WTC11 (cell line): ENCODE results near the gene SLC24A4. TPM values are rescaled to one million over a fixed set of nuclear protein-coding genes. Genes with fewer than 3 reads are reported as not detected.
A peak's percentile ranks its signal among the peaks of the same experiment; 100 is the strongest.

Experiments used
- ATAC-seq: fragments of 200-7000 bp; cut with Tn5 transposase; 2 replicates; pipeline ENCODE4 v1.10.0; 2021; ENCODE audit warnings: mild to moderate bottlenecking, moderate library complexity
- CTCF ChIA-PET: fragments of 300-600 bp; sonication (Branson Sonifier 250); formaldehyde crosslinking; loops from one replicate; lab custom pipeline; 2021; ENCODE audit warnings: antibody characterized with exemption; lab: Charles Lee
- POLR2A ChIA-PET: fragments of 350-600 bp; sonication (Branson Sonifier 250); formaldehyde crosslinking; loops from one replicate; lab custom pipeline; 2021; ENCODE audit warnings: antibody characterized with exemption; lab: Charles Lee
- DNase-seq: peaks from one replicate; pipeline ENCODE4 v3.0.0; 2021; ENCODE audit warnings: low spot score
- H3K27ac Mint-ChIP-seq: 2 replicates; pipeline ENCODE4 v1.8.0; 2021; ENCODE audit warnings: mixed read lengths
- H3K27me3 Mint-ChIP-seq: 2 replicates; pipeline ENCODE4 v1.8.0; 2021; ENCODE audit warnings: low read depth, mild to moderate bottlenecking, moderate library complexity, mixed read lengths
- H3K36me3 Mint-ChIP-seq: 2 replicates; pipeline ENCODE4 v1.8.0; 2021; ENCODE audit warnings: mixed read lengths
- H3K4me1 Mint-ChIP-seq: 2 replicates; pipeline ENCODE4 v1.8.0; 2022; ENCODE audit warnings: mixed read lengths
- H3K4me3 Mint-ChIP-seq: 2 replicates; pipeline ENCODE4 v1.8.0; 2021; ENCODE audit warnings: mild to moderate bottlenecking, moderate library complexity, mixed read lengths
- H3K9me3 Mint-ChIP-seq: 2 replicates; pipeline ENCODE4 v1.8.0; 2021; ENCODE audit warnings: mixed read lengths
- ATF2 ChIP-seq: sonication (generic); formaldehyde crosslinking; IDR thresholded peaks from 2 replicates; pipeline ENCODE4 v1.8.1; 2022; ENCODE audit warnings: low read depth, missing genetic modification reagents, borderline replicate concordance
- ATF3 ChIP-seq: sonication (generic); formaldehyde crosslinking; conservative IDR thresholded peaks from 2 replicates; pipeline ENCODE4 v1.8.1; 2022; ENCODE audit warnings: mild to moderate bottlenecking, missing genetic modification reagents
- CDX4 ChIP-seq: fragments of 250-450 bp; sonication (Bioruptor Pico); IDR thresholded peaks from 2 replicates; pipeline ENCODE4 v1.9.0; 2021; ENCODE audit warnings: moderate library complexity, mild to moderate bottlenecking, inconsistent platforms, borderline replicate concordance
- CREB1 ChIP-seq: sonication (generic); formaldehyde crosslinking; IDR thresholded peaks from 2 replicates; pipeline ENCODE4 v1.8.0; 2023; ENCODE audit warnings: mild to moderate bottlenecking, missing genetic modification reagents
- CREM ChIP-seq: sonication (generic); formaldehyde crosslinking; IDR thresholded peaks from 2 replicates; pipeline ENCODE4 v1.8.1; 2022; ENCODE audit warnings: mild to moderate bottlenecking, missing genetic modification reagents, moderate library complexity
- EMX1 ChIP-seq: fragments of 250-450 bp; sonication (Bioruptor Pico); IDR thresholded peaks from 2 replicates; pipeline ENCODE4 v1.8.0; 2021; ENCODE audit warnings: mild to moderate bottlenecking
- ERG ChIP-seq: fragments of 250-450 bp; sonication (Bioruptor Pico); IDR thresholded peaks from 2 replicates; pipeline ENCODE4 v1.8.0; 2021; ENCODE audit warnings: mild to moderate bottlenecking
- ESRRA ChIP-seq: sonication (generic); formaldehyde crosslinking; IDR thresholded peaks from 2 replicates; pipeline ENCODE4 v1.8.1; 2022; ENCODE audit warnings: mild to moderate bottlenecking, missing genetic modification reagents, borderline replicate concordance
- ETV6 ChIP-seq: sonication (generic); formaldehyde crosslinking; IDR thresholded peaks from 2 replicates; pipeline ENCODE4 v1.8.1; 2022; ENCODE audit warnings: mild to moderate bottlenecking, missing genetic modification reagents
- FOXJ3 ChIP-seq: sonication (generic); formaldehyde crosslinking; IDR thresholded peaks from 2 replicates; pipeline ENCODE4 v1.9.0; 2021; ENCODE audit warnings: missing genetic modification reagents, mild to moderate bottlenecking, borderline replicate concordance
- FOXK1 ChIP-seq: sonication (generic); formaldehyde crosslinking; IDR thresholded peaks from 2 replicates; pipeline ENCODE4 v1.8.0; 2022; ENCODE audit warnings: mild to moderate bottlenecking, moderate library complexity, missing genetic modification reagents
- GTF2I ChIP-seq: fragments of 250-450 bp; sonication (Bioruptor Pico); conservative IDR thresholded peaks from 2 replicates; pipeline ENCODE4 v1.4.0; 2021; ENCODE audit warnings: mild to moderate bottlenecking
- HMGA2 ChIP-seq: fragments of 250-450 bp; sonication (Bioruptor Pico); IDR thresholded peaks from 2 replicates; pipeline ENCODE4 v1.4.0; 2021; ENCODE audit warnings: mild to moderate bottlenecking, moderate library complexity
- JUN ChIP-seq: sonication (generic); formaldehyde crosslinking; IDR thresholded peaks from 2 replicates; pipeline ENCODE4 v1.8.0; 2023; ENCODE audit warnings: mild to moderate bottlenecking, missing genetic modification reagents
- NFYB ChIP-seq: sonication (generic); formaldehyde crosslinking; conservative IDR thresholded peaks from 2 replicates; pipeline ENCODE4 v1.8.0; 2022; ENCODE audit warnings: low read depth, missing genetic modification reagents
- NR2C2 ChIP-seq: sonication (generic); formaldehyde crosslinking; IDR thresholded peaks from 2 replicates; pipeline ENCODE4 v1.8.0; 2022; ENCODE audit warnings: mild to moderate bottlenecking, missing genetic modification reagents
- SP1 ChIP-seq: sonication (generic); formaldehyde crosslinking; conservative IDR thresholded peaks from 2 replicates; pipeline ENCODE4 v1.8.1; 2022; ENCODE audit warnings: missing genetic modification reagents
- TEAD4 ChIP-seq: sonication (generic); formaldehyde crosslinking; IDR thresholded peaks from 2 replicates; pipeline ENCODE4 v1.8.0; 2022; ENCODE audit warnings: mild to moderate bottlenecking, missing genetic modification reagents
- USF2 ChIP-seq: sonication (generic); formaldehyde crosslinking; IDR thresholded peaks from 2 replicates; pipeline ENCODE4 v1.8.1; 2023; ENCODE audit warnings: mild to moderate bottlenecking, missing genetic modification reagents, moderate library complexity
- ZBTB21 ChIP-seq: sonication (generic); formaldehyde crosslinking; IDR thresholded peaks from 2 replicates; pipeline ENCODE4 v1.8.1; 2023; ENCODE audit warnings: mild to moderate bottlenecking, missing genetic modification reagents, borderline replicate concordance
- ZMAT4 ChIP-seq: fragments of 250-450 bp; sonication (Bioruptor Pico); IDR thresholded peaks from 2 replicates; pipeline ENCODE4 v1.9.0; 2021; ENCODE audit warnings: mild to moderate bottlenecking
- ZNF138 ChIP-seq: sonication (generic); formaldehyde crosslinking; conservative IDR thresholded peaks from 2 replicates; pipeline ENCODE4 v1.8.1; 2022; ENCODE audit warnings: mild to moderate bottlenecking, moderate library complexity, missing genetic modification reagents
- ZNF232 ChIP-seq: sonication (generic); formaldehyde crosslinking; IDR thresholded peaks from 2 replicates; pipeline ENCODE4 v1.8.0; 2022; ENCODE audit warnings: mild to moderate bottlenecking, missing genetic modification reagents
- ZNF425 ChIP-seq: fragments of 250-450 bp; sonication (Bioruptor Pico); conservative IDR thresholded peaks from 2 replicates; pipeline ENCODE4 v1.9.0; 2021; ENCODE audit warnings: mild to moderate bottlenecking
- total RNA-seq: library from RNA; stranded (reverse); gene quantifications from 3 replicates; pipeline ENCODE4 v1.2.3, GENCODE V29; 2021

The SLC24A4 gene
- total RNA-seq, 1 experiment from 2014 or later = 0.90 TPM

- H3K27ac Mint-ChIP-seq = no peak overlapping the region
- H3K27me3 Mint-ChIP-seq = no peaks in the 10 kb centered on the region; the same call in 1 of the 2 replicates
- TF ChIP-seq ETV6 (no peak), ERG (CRISPR knock-in tag) (no peak), NR2C2 (CRISPR knock-in tag) (no peak), CDX4 (CRISPR knock-in tag) (no peak), ATF2 (CRISPR knock-in tag) (no peak), TEAD4 (CRISPR knock-in tag) (no peak), GTF2I (CRISPR knock-in tag) (no peak), ZBTB21 (CRISPR knock-in tag) (no peak), USF2 (CRISPR knock-in tag) (no peak), CREB1 (no peak), ZMAT4 (CRISPR knock-in tag) (no peak), JUN (CRISPR knock-in tag) (no peak), ZNF138 (CRISPR knock-in tag) (no peak), EMX1 (CRISPR knock-in tag) (no peak), NFYB (no peak), ZNF425 (CRISPR knock-in tag) (no peak), ESRRA (CRISPR knock-in tag) (no peak), FOXK1 (CRISPR knock-in tag) (no peak), ATF3 (CRISPR knock-in tag) (no peak)
- TF ChIP-seq, all 79 proteins: peak for 0
- POLR2A ChIA-PET = no interaction called here
- no peak overlapping the region for H3K4me3 Mint-ChIP-seq
- H3K4me1 Mint-ChIP-seq = no peaks in the 10 kb centered on the region
- ATAC-seq (no peak), DNase-seq (no peak)
- no peaks in the 10 kb centered on the region for H3K36me3 Mint-ChIP-seq
- peaks cover 4% of the 10 kb centered on the region; the same call in 1 of the 2 replicates for H3K9me3 Mint-ChIP-seq
- CTCF ChIA-PET = no interaction called here
These were observed 30.3 kb upstream of the SLC24A4 start for GRCh38 chr14:92292673-92293072.

GRCh38 chr14:92294506-92294905, 28.5 kb upstream of the SLC24A4 start:
- H3K27ac Mint-ChIP-seq = no peak overlapping the region
- ATAC-seq = no peak
- H3K4me1 Mint-ChIP-seq = no peaks in the 10 kb centered on the region
- POLR2A ChIA-PET = no interaction called here
- CTCF ChIA-PET = no interaction called here
- TF ChIP-seq HMGA2 (no peak; the same call in 1 of the 2 replicates), ZNF232 (CRISPR knock-in tag) (no peak), ZNF138 (CRISPR knock-in tag) (no peak), FOXJ3 (CRISPR knock-in tag) (no peak), CREM (CRISPR knock-in tag) (no peak), USF2 (CRISPR knock-in tag) (peak; percentile 21; the same call in 1 of the 2 replicates), SP1 (CRISPR knock-in tag) (no peak)
- TF ChIP-seq, all 79 proteins: peak for 1
- DNase-seq = no peak
- H3K9me3 Mint-ChIP-seq = peaks cover 4% of the 10 kb centered on the region; the same call in 1 of the 2 replicates
- no peaks in the 10 kb centered on the region for H3K36me3 Mint-ChIP-seq
- no peaks in the 10 kb centered on the region; the same call in 1 of the 2 replicates for H3K27me3 Mint-ChIP-seq
- H3K4me3 Mint-ChIP-seq = no peak overlapping the region
